Uterus (tissue), 2 donors: ENCODE results near the gene CXorf65.

Experiments
- POLR2A ChIP-seq, 2 donors: fragments of 450-650 bp; IDR thresholded peaks; one replicate each; pipeline ENCODE4 v1.6.1; 2016; ENCODE audit warnings: antibody characterized with exemption in 2 of 2, mild to moderate bottlenecking in 1 of 2, moderate library complexity in 1 of 2
- TF ChIP-seq, protein P1 (sequence below), 4 experiments: fragments of 200-600 bp in 2 of 4; fragments of 450-650 bp in 2 of 4; sonication (generic) in 2 of 4; IDR thresholded peaks; one replicate each; pipeline ENCODE4 v1.5.1; 2016 to 2019; ENCODE audit warnings: antibody characterized with exemption in 4 of 4, mild to moderate bottlenecking in 2 of 4, moderate library complexity in 1 of 4

GRCh38 chrX:71118985-71119535 is 12.5 kb upstream of the CXorf65 start:
- TF ChIP-seq POLR2A (IDR thresholded peaks at IDR 0.05): no peak
- TF ChIP-seq, protein P1, sequence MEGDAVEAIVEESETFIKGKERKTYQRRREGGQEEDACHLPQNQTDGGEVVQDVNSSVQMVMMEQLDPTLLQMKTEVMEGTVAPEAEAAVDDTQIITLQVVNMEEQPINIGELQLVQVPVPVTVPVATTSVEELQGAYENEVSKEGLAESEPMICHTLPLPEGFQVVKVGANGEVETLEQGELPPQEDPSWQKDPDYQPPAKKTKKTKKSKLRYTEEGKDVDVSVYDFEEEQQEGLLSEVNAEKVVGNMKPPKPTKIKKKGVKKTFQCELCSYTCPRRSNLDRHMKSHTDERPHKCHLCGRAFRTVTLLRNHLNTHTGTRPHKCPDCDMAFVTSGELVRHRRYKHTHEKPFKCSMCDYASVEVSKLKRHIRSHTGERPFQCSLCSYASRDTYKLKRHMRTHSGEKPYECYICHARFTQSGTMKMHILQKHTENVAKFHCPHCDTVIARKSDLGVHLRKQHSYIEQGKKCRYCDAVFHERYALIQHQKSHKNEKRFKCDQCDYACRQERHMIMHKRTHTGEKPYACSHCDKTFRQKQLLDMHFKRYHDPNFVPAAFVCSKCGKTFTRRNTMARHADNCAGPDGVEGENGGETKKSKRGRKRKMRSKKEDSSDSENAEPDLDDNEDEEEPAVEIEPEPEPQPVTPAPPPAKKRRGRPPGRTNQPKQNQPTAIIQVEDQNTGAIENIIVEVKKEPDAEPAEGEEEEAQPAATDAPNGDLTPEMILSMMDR (IDR thresholded peaks at IDR 0.05): no peak
